Activated CD4-positive, alpha-beta T cell treated with anti-CD3 and anti-CD28 coated beads, Interleukin-2, amount 50 U/mL, for 24 hours (primary cell): Measurements from ENCODE around the gene DNTTIP2.
"Not testable (repeated sequence)": the region's sequence is repeated elsewhere in the genome, so short reads cannot be mapped to it uniquely, and the experiment has no call there.

Experiments
- DNase-seq, 2 donors: peaks; one replicate each; pipeline ENCODE4 v3.0.0-alpha.2; 2020; ENCODE audit warnings: low read depth in 1 of 2, low spot score in 1 of 2

DNTTIP2 gene

DNA sequence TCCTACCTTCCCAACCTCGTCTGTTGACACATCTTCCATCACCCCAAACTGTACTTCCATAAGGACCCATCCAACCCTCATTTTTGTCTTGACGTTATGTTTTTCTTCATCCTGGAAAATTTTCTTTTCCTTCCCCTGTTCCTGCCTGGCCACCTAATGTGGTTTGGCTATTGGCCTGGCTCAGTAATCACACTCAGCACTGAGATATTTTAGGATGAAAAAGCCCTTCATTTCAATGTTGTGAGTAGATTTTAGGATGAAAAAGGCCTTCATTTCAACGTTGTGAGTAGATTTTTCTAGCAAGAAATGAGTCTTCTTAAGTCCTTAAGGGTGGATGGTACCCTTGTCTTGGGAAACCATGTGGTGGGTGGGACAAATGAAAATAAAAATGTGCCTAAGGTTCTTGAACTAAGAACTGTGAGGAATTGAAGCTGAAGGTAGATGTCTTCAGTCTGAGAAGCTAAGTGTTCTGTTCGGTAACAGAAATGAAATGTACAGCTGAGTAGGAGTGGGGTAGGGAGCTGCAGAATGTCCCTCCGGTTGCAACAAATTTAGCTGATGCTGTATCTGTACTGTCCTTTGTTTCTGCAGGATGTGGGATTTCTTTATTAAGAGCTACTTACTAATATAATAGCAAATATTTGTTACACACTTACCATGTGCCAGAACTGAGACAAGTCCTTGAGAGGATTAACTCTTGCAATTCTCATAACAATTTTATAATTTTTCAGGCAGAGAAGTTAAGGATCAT, 36.1 kb downstream of the DNTTIP2 start:
- DNase-seq: no peak

- no peak for DNase-seq
Measured at GRCh38 chr1:93841771-93842170, 37.2 kb downstream of the DNTTIP2 start.

DNA sequence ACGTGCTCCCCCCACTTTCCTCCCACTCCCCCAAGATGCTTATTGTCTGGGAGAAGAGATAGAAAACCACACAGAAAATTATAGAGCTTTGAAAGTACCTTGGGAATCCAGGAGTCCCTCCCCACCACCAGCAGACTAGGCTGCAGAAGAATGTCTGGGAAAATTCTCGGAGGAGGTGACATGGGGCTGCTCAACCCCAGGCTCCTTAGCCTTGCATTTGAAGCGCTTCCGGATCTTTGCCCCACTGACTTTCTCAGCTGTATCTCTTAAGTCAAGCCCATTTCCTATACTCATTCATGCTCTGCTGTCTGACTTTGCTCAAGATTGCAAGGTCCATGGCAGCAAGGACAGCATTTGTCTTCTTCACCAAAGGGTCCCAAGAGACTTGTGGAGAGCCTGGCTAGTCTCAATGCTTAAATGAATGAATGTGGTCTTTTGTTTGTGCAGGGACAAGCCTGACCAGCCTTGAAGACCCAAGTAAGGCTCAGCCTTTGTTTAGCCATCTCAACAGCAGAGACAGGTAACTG, 38.0 kb downstream of the DNTTIP2 start:
- no peak for DNase-seq

GRCh38 chr1:93839753-93840152, 39.3 kb downstream of the DNTTIP2 start:
- DNase-seq: no peak

- no peak for DNase-seq
Measured at GRCh38 chr1:93839307-93839706, 39.7 kb downstream of the DNTTIP2 start.

GRCh38 chr1:93837961-93838360, 41.0 kb downstream of the DNTTIP2 start:
- DNase-seq: no peak

DNA sequence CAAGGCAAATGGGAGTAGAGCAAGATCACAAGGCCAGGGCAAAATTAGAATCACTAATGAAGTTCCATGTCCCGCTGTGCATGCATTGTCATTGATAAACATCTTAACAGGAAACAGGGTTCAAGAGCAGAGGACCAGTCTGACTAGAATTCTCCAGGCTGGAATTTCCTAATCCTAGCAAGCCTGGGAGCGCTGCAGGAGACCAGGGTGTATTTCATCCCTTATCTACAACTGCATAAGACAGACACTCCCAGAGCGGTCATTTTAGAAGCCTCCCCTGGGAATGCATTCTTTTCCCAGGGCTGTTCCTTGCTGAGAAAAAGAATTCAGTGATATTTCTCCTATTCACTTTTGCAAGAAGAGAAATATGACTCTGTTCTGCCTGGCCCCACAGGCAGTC, 45.7 kb downstream of the DNTTIP2 start:
- DNase-seq: not testable (repeated sequence)

- no peak for DNase-seq
Measured at GRCh38 chr1:93829061-93829460, 49.9 kb downstream of the DNTTIP2 start.

DNA sequence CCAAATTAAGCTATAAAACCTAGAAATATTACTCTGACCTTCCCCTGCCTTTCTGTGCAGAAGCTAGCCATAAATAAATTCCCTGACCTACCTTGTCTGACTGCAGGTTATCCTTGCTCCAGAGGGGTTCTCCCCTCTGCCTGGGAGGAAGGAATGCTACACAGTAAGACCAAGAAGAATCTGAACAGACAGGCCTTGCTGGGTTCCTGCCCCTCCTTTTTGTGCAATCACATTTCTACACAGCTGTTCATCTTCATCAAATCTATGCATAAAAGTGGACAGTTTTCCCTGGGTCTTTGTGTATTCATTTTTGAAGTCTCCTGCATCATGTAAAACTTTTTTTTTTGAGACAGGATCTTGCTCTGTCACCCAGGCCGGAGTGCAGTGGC, 50.6 kb downstream of the DNTTIP2 start:
- DNase-seq: no peak

- no peak for DNase-seq
Measured at GRCh38 chr1:93827633-93828366, 51.2 kb downstream of the DNTTIP2 start.

DNA sequence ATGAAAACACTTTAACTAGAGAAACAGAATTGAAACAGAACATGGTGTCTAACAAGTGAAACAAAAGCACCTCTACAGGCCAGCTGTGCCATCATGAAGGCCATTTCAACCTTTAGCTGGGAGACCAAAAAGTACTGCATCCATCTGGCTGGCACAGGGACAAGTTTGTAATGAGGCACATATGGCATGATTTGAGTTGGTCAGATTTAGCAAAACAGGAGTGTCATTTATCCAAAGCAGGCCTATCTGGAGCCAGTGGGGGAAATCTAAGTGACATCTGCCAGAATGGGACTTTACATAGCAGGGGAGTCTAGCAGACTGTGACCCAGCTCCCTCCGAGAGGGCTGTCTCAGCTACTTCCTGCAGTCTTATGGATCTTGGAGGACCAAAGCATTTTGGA, 51.9 kb downstream of the DNTTIP2 start:
- no peak for DNase-seq

DNA sequence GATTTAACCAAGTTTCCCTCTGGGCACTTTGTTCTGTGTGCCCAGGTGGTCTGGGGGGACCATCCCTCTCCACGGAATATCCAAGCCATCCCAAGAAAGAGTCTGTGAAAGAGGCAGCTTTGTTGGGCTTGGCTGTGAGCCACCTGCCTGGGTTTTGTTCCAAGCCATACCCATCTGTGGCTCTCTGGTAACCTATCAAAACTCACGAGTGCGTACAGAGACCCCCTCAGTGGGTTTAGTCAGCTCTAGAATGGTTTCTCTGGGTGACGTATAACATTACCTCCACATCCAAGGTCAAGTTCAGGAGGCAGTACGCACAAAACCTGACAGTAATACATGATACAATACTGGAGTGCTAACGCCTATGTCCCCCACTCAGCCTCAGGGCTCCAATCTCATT, 54.2 kb downstream of the DNTTIP2 start:
- DNase-seq: no peak

GRCh38 chr1:93822730-93823425, 56.1 kb downstream of the DNTTIP2 start:
- DNase-seq: no peak

DNA sequence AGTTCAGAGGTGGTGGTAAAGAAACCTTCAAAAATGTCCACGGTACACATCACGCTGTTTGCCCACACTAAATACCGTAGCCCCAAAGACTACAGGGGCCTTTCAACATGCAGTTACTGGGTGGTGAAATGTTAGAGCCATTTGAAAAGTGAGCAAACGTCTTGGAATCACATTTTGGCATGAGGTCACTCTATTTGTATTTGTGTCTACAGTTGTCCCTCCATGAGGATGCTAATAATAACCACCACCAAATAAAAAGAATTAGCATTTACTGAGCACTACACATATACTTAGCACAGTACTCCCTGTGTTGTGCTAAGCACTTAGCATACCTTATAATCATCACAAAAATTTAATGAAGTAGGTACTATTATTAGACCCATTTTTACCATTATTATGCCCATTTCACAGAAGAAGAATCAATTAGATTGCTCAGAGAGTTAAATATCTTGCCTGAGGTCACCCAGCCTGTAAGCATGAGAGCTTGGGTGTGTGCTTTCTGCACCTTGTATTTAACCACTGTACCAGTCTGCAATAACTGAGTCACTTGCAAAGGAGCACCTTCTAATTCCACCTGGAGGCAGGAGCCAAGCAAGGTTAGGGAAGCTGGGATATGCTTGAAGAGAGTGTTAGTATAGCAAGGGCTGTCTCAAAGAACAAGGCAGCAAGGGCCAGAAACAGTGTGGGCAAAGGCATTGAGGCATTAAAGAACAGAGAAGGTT, 57.4 kb downstream of the DNTTIP2 start:
- no peak for DNase-seq

- no peak for DNase-seq
Measured at GRCh38 chr1:93820554-93821422, 58.2 kb downstream of the DNTTIP2 start.

- no peak for DNase-seq
Measured at GRCh38 chr1:93818570-93818959, 60.4 kb downstream of the DNTTIP2 start.

GRCh38 chr1:93817819-93818569, 61.0 kb downstream of the DNTTIP2 start:
- no peak for DNase-seq

- no peak for DNase-seq
Measured at GRCh38 chr1:93816970-93817678, 61.9 kb downstream of the DNTTIP2 start.
